GM21423 (cell line): ENCODE measurements around the gene SOX9.
"Not testable (repeated sequence)": the region's sequence is repeated elsewhere in the genome, so short reads cannot be mapped to it uniquely, and the experiment has no call there.

Experiments
- ATAC-seq: cut with Tn5 transposase; IDR thresholded peaks from one replicate; pipeline ENCODE4 v1.9.1; 2021; ENCODE audit warnings: mild to moderate bottlenecking, moderate library complexity; ENCODE audit not compliant: unreplicated experiment

The SOX9 gene

DNA sequence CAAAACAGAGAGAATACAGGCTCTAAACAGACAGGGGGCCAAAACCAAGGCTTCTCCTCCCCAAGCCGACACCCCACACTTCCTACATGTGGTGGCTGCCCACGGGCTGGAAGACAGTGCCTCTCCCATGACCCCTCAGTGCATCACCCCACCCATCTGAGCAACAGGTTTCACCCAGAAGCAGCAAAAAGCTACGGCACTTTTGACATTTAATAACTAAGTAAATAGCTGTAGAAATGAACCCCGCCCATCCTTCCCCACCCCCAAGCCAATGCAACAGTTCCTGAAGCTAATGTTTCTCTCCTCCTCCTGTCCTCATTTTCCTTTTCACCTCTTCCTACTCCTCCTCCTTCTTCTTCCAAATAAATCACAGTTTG, 9.9 kb upstream of the SOX9 start:
- no peak for ATAC-seq

DNA sequence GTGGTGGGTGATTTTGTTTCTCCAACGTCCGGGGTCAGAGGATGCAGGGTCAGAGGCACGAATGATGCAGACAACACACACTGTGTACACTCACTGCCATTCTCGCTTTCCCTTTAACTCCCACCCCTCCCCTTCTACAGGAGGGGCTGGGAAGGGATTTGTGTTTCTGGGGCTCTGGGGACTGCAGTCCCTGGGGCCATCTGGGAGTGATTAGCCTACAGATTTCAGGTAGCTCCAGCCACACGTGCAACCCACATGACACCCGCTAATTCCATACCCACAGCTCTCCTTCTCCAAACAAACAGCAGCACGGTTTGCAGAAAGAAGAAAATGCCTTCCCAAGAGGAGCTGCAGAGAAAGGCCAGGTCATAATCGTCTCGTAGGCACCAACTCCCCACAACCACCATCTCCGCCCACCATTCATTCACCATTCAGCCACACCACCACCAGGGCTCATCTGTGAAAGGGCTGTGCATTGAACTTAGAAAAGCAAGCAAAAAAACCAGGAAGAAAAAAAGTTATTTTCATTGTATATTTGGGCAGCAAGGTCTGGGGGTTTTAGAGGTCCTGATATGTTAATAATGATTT, 9.4 kb upstream of the SOX9 start:
- no peak for ATAC-seq

DNA sequence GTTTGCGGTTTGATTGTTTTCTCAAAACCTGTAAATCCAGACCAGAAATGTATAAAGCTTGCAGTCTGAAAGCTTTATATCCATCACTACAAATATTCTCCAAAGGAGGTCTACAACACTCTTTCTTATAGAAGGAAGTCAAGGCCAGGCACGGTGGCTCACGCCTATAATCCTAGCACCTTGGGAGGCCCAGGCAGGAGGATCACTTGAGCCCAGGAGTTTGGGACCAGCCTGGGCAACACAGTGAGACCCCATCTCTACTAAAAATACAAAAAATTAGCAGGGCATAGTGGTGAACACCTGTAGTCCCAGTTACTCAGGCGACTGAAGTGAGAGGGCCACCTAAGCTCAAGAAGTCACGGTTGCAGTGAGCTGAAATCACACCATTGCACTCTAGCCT, 8.9 kb upstream of the SOX9 start:
- ATAC-seq = not testable (repeated sequence)

GRCh38 chr17:72113751-72114150, 7.1 kb upstream of the SOX9 start:
- ATAC-seq = no peak

DNA sequence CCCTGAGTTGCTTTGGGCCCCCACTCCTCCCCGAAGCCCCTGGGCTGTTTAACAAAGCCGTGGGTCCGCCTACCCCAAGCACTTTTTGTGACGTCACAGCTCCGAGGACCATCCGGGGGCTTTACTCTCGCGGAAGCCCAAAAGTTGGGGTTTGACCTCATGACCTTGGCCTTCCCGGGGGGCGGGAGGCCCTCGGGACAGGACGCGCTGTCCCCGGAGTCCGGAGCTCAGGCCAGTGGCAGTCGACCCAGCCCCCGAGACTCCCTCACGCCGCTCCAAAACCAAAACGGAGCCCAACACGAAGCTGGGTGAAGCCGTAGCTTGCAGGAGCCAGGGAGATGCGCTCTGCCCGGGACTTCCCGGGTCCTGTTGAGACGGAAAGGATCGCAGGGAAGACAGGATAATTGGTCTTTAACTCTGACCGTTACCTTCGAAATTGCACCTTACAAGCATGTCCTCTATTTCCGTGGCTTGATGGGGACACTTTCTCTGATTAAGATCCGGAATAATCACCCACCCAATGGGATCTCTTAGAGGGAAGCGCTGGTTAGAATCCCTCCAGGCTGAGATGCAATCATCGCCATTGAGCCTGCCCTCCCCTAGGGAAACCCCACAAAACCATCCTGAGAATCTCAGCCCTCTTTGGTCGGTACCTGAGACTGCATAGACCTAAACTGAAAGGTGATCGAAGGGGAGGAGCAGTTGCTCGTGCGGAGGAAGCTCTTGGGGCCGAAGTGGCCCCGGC, 4.9 kb upstream of the SOX9 start:
- ATAC-seq = no peak

- ATAC-seq = no peak
These were observed 3.9 kb upstream of the SOX9 start for GRCh38 chr17:72116661-72117521.

- ATAC-seq = no peak
These were observed 3.1 kb upstream of the SOX9 start for GRCh38 chr17:72117535-72118334.

- no peak for ATAC-seq
These were observed 2.3 kb upstream of the SOX9 start for GRCh38 chr17:72118335-72119076.

- ATAC-seq = no peak
These were observed 1.5 kb upstream of the SOX9 start for GRCh38 chr17:72119077-72119872.

- ATAC-seq = no peak
These were observed 763 bp upstream of the SOX9 start for GRCh38 chr17:72119873-72120641.

- ATAC-seq = peak; percentile 8
These were observed 567 bp downstream of the SOX9 start for GRCh38 chr17:72121164-72122009.

DNA sequence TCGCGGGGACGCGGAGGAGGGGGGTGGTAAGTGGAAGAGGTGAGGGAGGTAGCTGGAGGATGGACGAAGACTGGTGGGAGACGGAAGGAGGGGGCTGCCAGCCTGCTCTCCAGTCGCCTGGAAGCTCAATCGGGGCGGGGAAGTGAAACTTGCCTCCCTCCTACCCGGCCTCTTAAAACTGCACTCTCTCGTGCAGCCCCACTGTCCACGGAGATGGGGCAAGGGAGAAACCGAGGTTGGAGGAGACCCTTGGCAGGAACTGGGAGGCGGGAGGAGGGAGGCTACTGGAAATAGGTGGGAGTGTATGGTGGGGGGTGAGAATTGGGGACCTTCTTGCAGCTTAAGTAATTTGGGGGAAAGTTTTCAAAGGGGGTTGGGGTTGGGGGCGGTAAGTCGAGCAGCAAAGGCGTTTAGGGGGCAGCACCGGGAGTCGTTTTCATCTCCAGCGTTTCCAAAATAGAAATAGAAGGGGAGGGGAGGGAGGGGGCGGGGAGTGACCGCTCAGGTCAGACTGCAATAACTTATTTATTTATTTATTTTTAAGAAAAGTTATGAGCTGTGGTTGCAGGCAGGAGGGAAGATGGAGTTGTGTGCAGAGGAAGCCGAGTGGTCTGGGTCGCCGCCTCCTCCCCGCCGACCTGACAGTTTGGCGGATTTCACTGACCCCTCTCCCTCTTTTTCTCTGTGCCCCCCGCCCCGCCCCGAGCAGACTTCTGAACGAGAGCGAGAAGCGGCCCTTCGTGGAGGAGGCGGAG, 1.4 kb downstream of the SOX9 start:
- no peak for ATAC-seq

GRCh38 chr17:72122765-72123529, 2.1 kb downstream of the SOX9 start:
- ATAC-seq = no peak

DNA sequence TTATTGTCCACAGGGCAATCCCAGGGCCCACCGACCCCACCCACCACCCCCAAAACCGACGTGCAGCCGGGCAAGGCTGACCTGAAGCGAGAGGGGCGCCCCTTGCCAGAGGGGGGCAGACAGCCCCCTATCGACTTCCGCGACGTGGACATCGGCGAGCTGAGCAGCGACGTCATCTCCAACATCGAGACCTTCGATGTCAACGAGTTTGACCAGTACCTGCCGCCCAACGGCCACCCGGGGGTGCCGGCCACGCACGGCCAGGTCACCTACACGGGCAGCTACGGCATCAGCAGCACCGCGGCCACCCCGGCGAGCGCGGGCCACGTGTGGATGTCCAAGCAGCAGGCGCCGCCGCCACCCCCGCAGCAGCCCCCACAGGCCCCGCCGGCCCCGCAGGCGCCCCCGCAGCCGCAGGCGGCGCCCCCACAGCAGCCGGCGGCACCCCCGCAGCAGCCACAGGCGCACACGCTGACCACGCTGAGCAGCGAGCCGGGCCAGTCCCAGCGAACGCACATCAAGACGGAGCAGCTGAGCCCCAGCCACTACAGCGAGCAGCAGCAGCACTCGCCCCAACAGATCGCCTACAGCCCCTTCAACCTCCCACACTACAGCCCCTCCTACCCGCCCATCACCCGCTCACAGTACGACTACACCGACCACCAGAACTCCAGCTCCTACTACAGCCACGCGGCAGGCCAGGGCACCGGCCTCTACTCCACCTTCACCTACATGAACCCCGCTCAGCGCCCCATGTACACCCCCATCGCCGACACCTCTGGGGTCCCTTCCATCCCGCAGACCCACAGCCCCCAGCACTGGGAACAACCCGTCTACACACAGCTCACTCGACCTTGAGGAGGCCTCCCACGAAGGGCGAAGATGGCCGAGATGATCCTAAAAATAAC, 3.0 kb downstream of the SOX9 start:
- no peak for ATAC-seq

- no peak for ATAC-seq
These were observed 3.6 kb downstream of the SOX9 start for GRCh38 chr17:72124438-72124775.
